GM10248 (cell line): Measurements from ENCODE around the gene KCNQ1.

ENCODE experiments used
- CTCF ChIA-PET: fragments of 300-600 bp; sonication (Branson Sonifier 250); formaldehyde crosslinking; extraction: SDS; loops from one replicate; lab custom pipeline; 2021; ENCODE audit warnings: antibody characterized with exemption; lab: Yijun Ruan, JAX
- POLR2A ChIA-PET: fragments of 350-650 bp; sonication (Branson Sonifier 250); formaldehyde crosslinking; extraction: SDS; loops from one replicate; lab custom pipeline; 2020; ENCODE audit warnings: antibody characterized with exemption; lab: Yijun Ruan, JAX
- DNase-seq: peaks from one replicate; pipeline ENCODE4 v3.0.0; 2012; ENCODE audit errors: extremely low spot score
- CTCF ChIP-seq: IDR thresholded peaks from 2 replicates; pipeline ENCODE4 v1.5.1; 2012; ENCODE audit warnings: mild to moderate bottlenecking, low read depth; ENCODE audit errors: extremely low read depth, missing control alignments, control extremely low read depth

The KCNQ1 gene

GRCh38 chr11:2681408-2682145 lies 236.8 kb downstream of the KCNQ1 start:
- ChIA-PET CTCF (interaction anchor here (0.9 to 1.2 kb wide), 3 partner anchors 8 to 410 kb away, joined by 3 to 5 read pairs (median 3); no protein-coding TSS in a partner anchor), POLR2A (interaction anchor here (1.1 to 1.6 kb wide), 2 partner anchors 14 to 18 kb away, joined by 3 to 6 read pairs; partner anchors contain the start of gene KCNQ1OT1)
- no peak for TF ChIP-seq CTCF
- no peak for DNase-seq

GRCh38 chr11:2683806-2684205 lies 239.0 kb downstream of the KCNQ1 start:
- DNase-seq: no peak
- ChIA-PET CTCF (interaction anchor here (1.3 to 1.4 kb wide), 2 partner anchors 11 to 151 kb away, joined by 3 read pairs; no protein-coding TSS in a partner anchor), POLR2A (interaction anchor here (0.7 to 1.1 kb wide), 2 partner anchors 16 to 65 kb away, joined by 4 to 5 read pairs; partner anchors contain the start of gene KCNQ1OT1)
- TF ChIP-seq CTCF: no peak

- no peak for DNase-seq
- POLR2A ChIA-PET: no interaction called here
- CTCF ChIA-PET: interaction anchor here (1.3 kb wide), 1 partner anchor 152 kb away, joined by 3 read pairs; no protein-coding TSS in a partner anchor
- TF ChIP-seq CTCF: no peak
Measured at GRCh38 chr11:2684581-2684980, 239.8 kb downstream of the KCNQ1 start.

- no peak for TF ChIP-seq CTCF
- CTCF ChIA-PET: interaction anchor here (1.3 kb wide), 1 partner anchor 152 kb away, joined by 3 read pairs; no protein-coding TSS in a partner anchor
- no peak for DNase-seq
- POLR2A ChIA-PET: no interaction called here
Measured at GRCh38 chr11:2685051-2685450, 240.2 kb downstream of the KCNQ1 start.

GRCh38 chr11:2685566-2686359 lies 241.0 kb downstream of the KCNQ1 start:
- TF ChIP-seq CTCF: no peak
- ChIA-PET CTCF (interaction anchor here (0.8 kb wide), 1 partner anchor 9 kb away, joined by 3 read pairs; no protein-coding TSS in a partner anchor), POLR2A (interaction anchor here (0.8 to 1.5 kb wide), 2 partner anchors 10 to 14 kb away, joined by 3 to 6 read pairs; partner anchors contain the start of gene KCNQ1OT1)
- no peak for DNase-seq
